Neutrophil (primary cell): ENCODE measurements around the gene SEMA3E.

ENCODE experiments used
- H3K27ac ChIP-seq: fragments of 200-600 bp; sonication (generic); 2 replicates; pipeline ENCODE4 v1.5.1; 2016; ENCODE audit warnings: mild to moderate bottlenecking, moderate library complexity
- H3K27me3 ChIP-seq: fragments of 200-600 bp; sonication (generic); 2 replicates; pipeline ENCODE4 v1.6.0; 2016; ENCODE audit warnings: mild to moderate bottlenecking
- H3K36me3 ChIP-seq: fragments of 200-600 bp; sonication (generic); 2 replicates; pipeline ENCODE4 v1.5.1; 2017
- H3K4me1 ChIP-seq, 2 experiments: fragments of 200-600 bp in 1 of 2; sonication (generic) in 1 of 2; 1 replicate in 1 of 2; 2 replicates in 1 of 2; pipeline versions ENCODE4 v1.5.1 to v1.6.1; 2013 to 2016; ENCODE audit warnings: low read depth in 1 of 2, low read length in 1 of 2, mild to moderate bottlenecking in 1 of 2, moderate library complexity in 1 of 2; ENCODE audit not compliant: control insufficient read depth in 1 of 2, insufficient read depth in 1 of 2
- H3K4me3 ChIP-seq, 2 experiments: fragments of 200-600 bp in 1 of 2; sonication (generic) in 1 of 2; 1 replicate in 1 of 2; 2 replicates in 1 of 2; pipeline ENCODE4 v1.5.1; 2013 to 2016; ENCODE audit warnings: low read depth in 1 of 2, low read length in 1 of 2, mild to moderate bottlenecking in 1 of 2, moderate library complexity in 1 of 2
- H3K9me3 ChIP-seq: fragments of 200-600 bp; sonication (generic); 2 replicates; pipeline ENCODE4 v1.5.1; 2016
- TF ChIP-seq, protein P1 (sequence below): fragments of 200-600 bp; sonication (generic); IDR thresholded peaks from 2 replicates; pipeline ENCODE4 v1.5.1; 2016; ENCODE audit warnings: antibody characterized with exemption

SEMA3E gene

DNA sequence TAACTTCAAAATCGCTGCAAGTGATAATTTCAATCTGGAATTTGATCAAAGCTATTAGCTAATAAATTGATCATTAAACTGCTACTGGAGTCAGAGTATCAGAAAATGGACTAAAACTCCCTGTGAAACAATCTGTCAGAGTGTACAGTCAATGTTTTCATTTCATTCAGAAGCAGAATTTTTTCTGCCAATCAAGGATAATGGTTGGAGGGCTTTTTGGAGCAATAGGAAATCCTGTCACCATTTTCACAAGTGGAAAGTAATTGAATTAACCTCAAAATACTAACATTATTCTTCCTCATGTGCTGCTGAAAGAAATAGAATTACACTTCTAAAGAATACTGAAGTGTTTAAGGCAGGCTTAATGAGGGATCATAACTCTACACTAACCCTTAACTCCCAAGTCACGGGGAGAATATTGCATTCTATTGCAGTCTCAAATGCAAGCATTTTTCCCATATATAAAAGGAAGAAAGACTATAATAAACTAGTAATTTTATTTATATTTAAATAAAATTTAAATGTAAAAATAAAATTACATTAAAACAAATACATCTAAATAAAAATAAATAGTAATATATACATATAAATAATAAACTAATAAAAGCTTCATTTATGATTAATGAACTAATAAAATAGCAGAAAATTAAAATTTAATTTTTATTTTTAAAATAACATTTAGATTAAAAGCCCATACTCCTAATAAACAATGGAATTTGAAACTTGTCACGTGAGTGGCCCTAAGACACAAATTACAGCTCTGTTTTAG lies 67.1 kb downstream of the SEMA3E start:
- Histone ChIP-seq H3K27me3 (no peaks in the 10 kb centered on the region), H3K27ac (no peak overlapping the region), H3K9me3 (no peaks in the 10 kb centered on the region), H3K4me3 (no peak overlapping the region), H3K36me3 (no peaks in the 10 kb centered on the region), H3K4me1 (no peaks in the 10 kb centered on the region)
- TF ChIP-seq, protein P1, sequence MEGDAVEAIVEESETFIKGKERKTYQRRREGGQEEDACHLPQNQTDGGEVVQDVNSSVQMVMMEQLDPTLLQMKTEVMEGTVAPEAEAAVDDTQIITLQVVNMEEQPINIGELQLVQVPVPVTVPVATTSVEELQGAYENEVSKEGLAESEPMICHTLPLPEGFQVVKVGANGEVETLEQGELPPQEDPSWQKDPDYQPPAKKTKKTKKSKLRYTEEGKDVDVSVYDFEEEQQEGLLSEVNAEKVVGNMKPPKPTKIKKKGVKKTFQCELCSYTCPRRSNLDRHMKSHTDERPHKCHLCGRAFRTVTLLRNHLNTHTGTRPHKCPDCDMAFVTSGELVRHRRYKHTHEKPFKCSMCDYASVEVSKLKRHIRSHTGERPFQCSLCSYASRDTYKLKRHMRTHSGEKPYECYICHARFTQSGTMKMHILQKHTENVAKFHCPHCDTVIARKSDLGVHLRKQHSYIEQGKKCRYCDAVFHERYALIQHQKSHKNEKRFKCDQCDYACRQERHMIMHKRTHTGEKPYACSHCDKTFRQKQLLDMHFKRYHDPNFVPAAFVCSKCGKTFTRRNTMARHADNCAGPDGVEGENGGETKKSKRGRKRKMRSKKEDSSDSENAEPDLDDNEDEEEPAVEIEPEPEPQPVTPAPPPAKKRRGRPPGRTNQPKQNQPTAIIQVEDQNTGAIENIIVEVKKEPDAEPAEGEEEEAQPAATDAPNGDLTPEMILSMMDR, result no peak

DNA sequence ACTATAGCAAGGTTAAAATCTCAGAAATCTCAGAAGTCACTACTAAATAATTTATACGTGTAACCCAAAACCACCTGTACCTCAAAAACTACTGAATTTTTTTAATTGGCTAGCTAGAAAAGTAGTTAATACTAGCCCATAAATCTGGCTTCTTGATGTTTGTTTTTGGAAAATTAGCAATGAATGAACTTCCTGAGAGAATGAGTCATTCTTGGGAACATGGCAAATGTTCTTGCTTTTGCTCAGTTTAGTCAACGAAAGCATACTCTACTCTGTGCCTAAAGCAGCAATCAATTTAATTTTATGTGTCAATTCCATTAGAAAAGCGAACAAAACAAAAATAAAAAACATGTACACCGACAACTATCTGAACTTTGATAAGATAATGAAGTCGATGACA lies 69.2 kb downstream of the SEMA3E start:
- H3K4me3 ChIP-seq, result no peak overlapping the region
- TF ChIP-seq, protein P1, result no peak
- H3K4me1 ChIP-seq, result no peaks in the 10 kb centered on the region

DNA sequence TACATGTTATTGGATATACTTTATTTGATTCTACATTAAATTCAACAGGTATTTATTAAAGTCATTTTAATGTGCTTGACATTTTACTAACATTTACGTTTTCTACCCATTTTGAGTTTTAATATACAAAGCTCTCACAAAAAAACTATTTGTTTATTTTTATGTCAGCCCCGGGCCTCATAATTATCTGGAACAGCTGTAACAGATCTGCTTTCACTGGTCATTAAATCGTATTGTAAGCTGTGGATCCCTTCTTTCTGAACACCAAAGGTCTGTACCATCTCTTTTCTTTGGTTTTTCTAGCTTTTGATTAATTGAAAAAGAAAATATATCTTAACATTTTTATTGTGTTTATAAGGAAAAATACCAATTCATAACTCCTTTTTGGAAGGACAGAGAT lies 73.5 kb downstream of the SEMA3E start:
- Histone ChIP-seq H3K27me3 (no peaks in the 10 kb centered on the region), H3K4me3 (no peak overlapping the region), H3K36me3 (no peaks in the 10 kb centered on the region), H3K9me3 (no peaks in the 10 kb centered on the region), H3K27ac (no peak overlapping the region), H3K4me1 (no peaks in the 10 kb centered on the region)
- TF ChIP-seq, protein P1, result no peak

More for the DNA sequence above, 69.2 kb downstream of the SEMA3E start:
- Histone ChIP-seq H3K27ac (no peak overlapping the region), H3K27me3 (no peaks in the 10 kb centered on the region), H3K9me3 (no peaks in the 10 kb centered on the region), H3K36me3 (no peaks in the 10 kb centered on the region)

DNA sequence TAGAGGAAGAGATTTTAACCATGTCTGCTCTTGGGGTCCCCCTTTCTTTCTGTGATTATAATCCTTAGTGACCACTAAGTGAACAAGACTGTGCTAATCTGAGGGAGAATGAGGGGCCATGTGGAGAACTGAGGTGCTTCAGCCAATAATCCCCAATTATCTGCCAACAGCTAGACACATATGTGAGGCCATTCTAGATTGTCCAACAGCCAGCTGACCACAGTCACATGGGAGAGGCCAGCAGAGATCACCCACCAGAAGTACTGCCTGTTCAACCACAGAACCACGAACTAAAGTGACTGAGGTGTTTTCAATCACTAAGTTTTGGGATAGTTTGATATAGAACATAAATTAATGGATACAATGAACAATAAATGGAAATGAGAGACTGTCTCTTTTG lies 74.3 kb downstream of the SEMA3E start:
- H3K4me3 ChIP-seq, result no peak overlapping the region
- TF ChIP-seq, protein P1, result no peak
- no peaks in the 10 kb centered on the region for H3K9me3 ChIP-seq
- no peaks in the 10 kb centered on the region for H3K4me1 ChIP-seq
- no peak overlapping the region for H3K27ac ChIP-seq
- H3K27me3 ChIP-seq, result no peaks in the 10 kb centered on the region
- H3K36me3 ChIP-seq, result no peaks in the 10 kb centered on the region

DNA sequence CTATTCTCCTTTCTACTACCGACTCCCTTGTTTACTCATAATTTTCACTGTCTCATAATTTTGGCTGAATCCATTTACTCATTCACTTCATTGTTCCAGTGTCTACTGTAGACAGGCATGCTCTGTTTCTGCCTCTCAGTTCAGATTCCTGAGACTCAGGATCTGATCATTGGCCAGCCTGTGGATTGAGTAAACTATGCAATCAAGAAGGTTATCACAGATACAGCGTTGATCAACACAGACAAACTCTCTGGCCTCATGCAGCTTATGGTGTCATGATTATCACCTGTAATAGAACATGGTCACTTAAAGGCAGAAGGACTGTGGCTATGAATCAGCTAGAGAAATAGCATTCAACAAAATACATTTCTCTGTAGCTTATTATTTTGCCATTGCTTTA lies 86.0 kb downstream of the SEMA3E start:
- TF ChIP-seq, protein P1, result no peak
- no peak overlapping the region for H3K27ac ChIP-seq
- no peak overlapping the region for H3K4me3 ChIP-seq

More for the DNA sequence above, 86.0 kb downstream of the SEMA3E start:
- Histone ChIP-seq H3K4me1 (no peaks in the 10 kb centered on the region), H3K9me3 (no peaks in the 10 kb centered on the region), H3K36me3 (no peaks in the 10 kb centered on the region), H3K27me3 (no peaks in the 10 kb centered on the region)
